ENCODE measurements around the gene SCG3. TPM values are rescaled to one million over a fixed set of nuclear protein-coding genes. Genes with fewer than 3 reads are reported as not detected.
A peak's percentile ranks its signal among the peaks of the same experiment; 100 is the strongest.

The SCG3 gene
- total RNA-seq, 1 donor = under 0.01 TPM

- peak in 1 of 3 donors; percentile 34 for DNase-seq (ENCODE audit: low read depth in 2 of 3, low spot score in 2 of 3)
Observed at GRCh38 chr15:51726302-51727073, 45.2 kb downstream of the SCG3 start.

DNA sequence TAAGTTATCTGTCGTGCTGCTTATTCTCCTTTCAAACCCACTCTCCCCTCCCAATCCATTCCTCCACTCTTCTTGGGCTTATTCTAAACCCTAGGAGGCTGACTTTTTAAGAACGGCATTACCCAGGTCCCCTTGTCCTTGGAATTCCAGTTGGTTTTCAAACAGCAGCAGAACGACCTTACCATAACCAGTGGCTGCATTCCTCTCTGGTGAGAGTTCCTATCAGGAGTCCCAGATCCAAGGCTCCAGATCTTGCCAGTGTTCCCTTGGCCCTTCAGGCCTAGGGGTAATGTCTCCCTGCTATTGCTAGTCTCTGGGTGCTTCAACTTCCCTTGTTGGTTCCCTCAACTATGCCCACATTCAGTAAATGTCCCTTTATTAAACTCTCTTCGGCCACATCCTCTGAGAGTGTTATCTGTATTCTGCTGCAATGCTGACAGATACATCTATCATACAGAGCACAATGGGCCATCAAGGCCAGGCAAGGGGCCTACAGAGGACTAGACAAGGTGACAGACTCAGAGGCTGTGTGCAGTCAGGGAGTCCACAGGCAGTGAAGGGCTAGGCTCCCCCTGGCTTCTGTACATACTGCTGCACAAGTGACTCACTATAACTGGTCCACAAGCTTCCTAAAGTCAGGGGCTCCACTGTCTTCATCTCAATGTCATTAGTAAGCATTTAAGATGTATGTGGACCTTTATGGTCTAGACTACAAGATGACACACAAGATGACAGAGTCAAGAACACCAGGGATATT lies 46.0 kb downstream of the SCG3 start:
- peak in 2 of 3 donors; percentile 47 to 49 for DNase-seq (ENCODE audit: low read depth in 2 of 3, low spot score in 2 of 3)

DNA sequence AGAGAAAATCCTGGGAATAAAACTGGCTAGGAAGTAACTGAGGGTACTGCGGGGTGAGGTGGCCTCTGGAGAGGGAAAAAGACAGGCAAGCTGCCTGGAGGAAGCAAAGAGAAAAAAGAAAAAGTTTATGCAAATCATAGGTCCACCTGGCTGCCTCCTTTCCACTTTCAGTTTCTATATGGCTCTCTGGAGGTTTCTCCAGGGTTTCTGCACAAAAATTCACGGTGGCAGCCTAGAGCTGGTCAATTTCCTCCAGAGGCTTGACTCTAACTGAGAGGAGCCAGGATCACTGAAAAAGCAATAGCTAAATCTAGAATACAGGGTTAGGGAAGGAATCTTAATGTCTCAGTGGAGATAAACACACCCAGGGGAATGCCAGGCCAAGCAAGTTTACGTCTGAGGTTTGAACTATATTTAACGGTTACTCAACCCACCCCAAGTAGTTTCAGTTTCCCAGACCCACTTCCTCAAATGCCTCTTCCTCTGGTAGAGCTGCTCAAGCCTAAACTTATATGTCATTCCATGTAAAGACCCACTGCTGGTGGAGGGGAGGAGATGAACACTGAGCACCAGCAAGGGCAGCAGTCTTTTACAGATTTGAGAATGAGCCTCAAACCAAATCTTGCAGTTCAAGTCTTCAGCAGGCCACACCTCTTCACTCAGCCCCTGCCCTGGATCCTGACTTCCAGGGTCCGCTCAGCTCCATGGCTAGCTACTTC lies 50.4 kb downstream of the SCG3 start:
- peak; percentile 42 to 86 (median 84) for DNase-seq (ENCODE audit: low read depth in 2 of 3, low spot score in 2 of 3)

DNA sequence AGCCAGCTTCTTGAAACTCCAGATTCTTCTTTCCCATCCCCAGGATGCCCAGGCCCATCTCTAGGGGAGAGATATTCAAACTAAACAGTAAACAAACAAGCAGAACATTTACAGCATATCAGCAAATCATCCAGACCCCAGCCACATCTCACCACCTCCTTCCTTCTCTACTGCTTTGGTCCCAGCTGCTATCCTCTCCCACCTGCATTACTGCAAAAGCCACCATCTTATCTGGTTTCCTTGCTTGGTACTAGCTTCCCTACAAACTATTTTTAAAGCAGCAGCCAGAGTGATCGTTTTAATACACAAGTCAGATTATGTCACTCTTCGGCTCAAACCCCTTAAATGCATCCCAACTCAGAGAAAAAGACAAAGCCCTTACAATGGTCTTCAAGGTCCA lies 51.3 kb downstream of the SCG3 start:
- peak in 1 of 3 donors; percentile 66 for DNase-seq (ENCODE audit: low read depth in 2 of 3, low spot score in 2 of 3)

- peak in 1 of 3 donors; percentile 58 for DNase-seq (ENCODE audit: low read depth in 2 of 3, low spot score in 2 of 3)
Observed at GRCh38 chr15:51735228-51736010, 54.1 kb downstream of the SCG3 start.

DNA sequence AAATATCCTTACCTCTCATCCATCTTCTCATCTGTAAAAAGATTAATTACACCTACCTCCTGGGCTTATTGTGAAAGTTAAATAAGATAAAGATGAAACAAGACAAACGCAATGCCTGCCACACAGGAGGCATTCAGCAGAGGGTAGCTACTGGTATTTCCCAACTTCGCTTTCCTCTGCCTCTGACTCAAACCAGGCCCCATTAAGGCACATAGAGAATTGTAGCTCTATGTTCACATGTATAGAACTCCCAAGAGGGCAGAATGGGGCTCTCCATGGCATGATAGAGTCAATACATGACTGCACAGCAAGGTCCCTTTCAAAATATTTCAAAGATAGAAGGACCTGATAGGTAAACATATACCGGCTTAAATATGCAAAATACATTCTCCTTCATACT lies 54.8 kb downstream of the SCG3 start:
- no peak for DNase-seq (ENCODE audit: low read depth in 2 of 3, low spot score in 2 of 3)

DNA sequence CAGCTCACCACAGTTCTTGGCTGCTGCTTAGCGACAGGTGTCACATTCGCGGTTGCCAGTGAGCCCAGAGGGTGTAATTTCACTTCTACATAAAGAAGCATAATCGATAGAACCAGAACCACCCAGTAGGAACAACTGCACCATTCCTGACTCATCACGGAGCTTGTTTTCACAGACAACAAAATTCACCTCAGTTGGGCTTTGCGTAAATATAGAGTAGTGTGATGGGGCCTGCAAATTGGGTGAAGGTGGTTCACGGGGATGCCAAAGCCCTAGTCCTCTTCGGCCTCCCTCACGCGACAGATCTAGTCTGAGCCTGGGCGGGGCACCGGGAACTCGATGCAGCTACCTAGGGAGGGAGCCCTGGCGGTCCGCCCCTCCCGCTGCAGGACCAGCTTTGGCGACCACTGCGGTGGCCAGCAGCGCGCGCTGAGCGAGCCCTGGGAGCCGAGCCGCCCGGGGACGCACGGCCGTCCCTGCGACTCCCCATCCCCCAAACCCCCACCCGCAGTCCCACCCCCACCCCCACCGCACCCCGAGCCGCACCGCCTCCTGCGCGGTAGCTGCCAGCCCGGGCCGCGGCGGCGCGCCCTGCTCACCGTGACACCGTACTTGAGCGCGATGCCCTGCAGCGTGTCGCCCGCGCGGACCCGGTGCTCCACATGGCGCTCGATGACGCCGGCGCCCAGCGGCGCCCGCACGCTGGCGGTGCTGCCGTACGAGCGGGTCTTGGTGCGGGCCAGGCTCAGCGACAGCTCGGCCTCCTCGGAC lies 55.6 kb downstream of the SCG3 start:
- DNase-seq (ENCODE audit: low read depth in 2 of 3, low spot score in 2 of 3) = peak; percentile 34 to 60 (median 51)

DNA sequence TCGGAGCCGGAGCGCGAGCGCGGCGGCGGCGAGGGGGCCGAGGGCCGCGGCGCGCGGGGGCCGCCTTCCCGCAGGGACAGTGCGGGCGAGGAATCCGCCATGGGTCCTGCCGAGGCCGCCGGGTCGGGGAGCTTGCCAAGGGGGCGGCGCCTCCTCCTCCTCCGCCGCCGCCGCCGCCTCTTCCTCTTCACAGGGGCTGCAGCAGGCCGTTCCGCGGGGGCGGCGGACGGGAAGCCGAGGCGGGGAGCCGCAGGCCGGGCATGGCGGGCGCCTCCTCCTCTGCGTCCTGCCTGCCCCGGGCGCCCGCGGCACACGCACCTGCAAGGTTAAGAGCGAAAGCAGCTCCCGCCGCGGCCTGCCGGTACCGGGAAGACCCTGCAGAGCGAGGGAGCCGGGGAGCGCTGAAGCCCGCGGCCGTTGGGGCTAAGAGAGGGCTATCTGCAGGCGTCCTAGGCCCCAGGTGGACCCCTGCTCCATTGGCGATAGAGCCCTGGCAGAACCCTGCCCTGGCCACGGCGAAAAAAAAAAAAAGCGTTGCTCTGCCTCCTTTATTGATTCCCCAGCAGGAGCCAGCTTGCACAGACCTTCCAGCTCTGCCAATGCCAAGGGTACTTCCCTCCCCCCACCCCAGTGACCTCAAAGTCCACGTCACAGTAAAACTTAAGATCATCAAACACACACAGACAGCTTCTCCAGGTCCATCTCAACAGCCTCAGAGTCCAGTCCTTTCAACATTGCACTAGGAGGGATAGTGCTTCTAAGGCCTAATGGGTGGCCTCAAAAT lies 56.4 kb downstream of the SCG3 start, which contains the start of gene LYSMD2:
Gene LYSMD2 (minus strand): TSS at position 134 of the 784 bp plus-strand sequence. CDS start 33 bp downstream, at position 101.
- DNase-seq (ENCODE audit: low read depth in 2 of 3, low spot score in 2 of 3) = peak; percentile 51 to 76 (median 72)

DNA sequence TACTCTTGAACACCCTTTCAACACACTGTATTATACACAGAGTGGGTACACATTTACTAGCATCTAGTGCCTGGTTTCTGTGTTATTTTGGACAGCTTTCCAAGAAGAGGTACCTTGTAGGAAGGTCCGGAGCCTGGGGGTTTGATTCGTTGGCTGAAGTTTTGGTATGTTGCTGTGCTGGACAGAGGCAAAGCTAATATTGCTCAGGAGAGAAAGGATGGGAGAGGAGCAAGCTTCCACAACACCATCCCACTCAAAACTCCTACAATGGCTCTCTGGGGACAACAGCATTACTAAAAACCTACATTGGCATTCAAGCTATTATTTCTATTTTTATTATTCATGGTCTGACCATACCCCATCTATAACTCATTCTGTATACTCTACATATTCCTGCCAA lies 57.2 kb downstream of the SCG3 start:
- no peak for DNase-seq (ENCODE audit: low read depth in 2 of 3, low spot score in 2 of 3)

DNA sequence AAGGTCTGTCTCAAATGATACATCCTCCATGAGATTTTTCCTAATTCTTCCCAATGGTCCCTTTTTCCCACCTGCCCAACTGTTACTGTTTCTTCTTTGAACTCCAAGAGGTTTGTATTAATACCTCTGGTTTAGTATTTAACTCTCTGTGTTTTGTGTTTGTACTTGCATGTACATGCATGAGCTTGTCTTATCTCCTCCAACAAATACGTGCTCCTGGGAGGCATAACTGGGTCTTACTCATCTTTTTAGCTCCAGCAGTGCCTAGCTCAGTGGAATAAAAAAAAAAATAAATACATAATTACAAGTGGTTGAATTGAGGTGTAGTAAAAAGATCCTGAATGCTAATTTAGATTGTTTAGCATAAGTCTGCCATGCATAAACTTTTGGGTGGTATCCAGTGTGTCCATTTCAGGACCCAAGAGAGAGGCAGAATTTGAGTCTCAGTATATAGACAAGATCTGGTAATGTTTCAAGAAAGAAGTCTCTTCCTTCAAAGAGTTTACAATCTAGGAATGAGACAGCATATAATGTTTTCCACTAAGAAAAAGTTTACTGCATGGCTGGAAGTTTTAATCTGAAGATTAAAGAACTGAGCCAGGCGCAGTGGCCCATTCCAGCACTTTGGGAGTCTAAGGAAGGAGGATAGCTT lies 57.9 kb downstream of the SCG3 start:
- DNase-seq (ENCODE audit: low read depth in 2 of 3, low spot score in 2 of 3) = no peak

- DNase-seq (ENCODE audit: low read depth in 2 of 3, low spot score in 2 of 3) = no peak
Observed at GRCh38 chr15:51749307-51749706, 68.0 kb downstream of the SCG3 start.

DNA sequence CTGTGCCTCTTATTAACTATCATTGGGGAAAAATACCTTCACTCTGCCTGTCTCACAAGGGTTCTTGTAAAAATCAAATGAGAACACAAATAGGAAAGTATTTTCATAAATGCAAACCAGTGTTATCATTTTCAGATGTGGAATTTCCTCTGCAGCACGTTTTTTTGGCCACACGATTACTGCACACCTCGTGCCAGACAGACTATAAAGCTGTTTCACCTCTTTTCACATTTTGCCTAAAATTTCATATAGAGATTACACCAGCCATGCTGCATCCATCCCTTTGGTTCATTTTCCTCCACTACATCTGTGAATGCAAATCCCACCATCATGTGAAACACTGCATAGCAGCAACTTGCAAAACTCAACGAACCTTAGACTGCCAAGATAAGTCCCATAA lies 68.9 kb downstream of the SCG3 start:
- no peak for DNase-seq (ENCODE audit: low read depth in 2 of 3, low spot score in 2 of 3)

DNA sequence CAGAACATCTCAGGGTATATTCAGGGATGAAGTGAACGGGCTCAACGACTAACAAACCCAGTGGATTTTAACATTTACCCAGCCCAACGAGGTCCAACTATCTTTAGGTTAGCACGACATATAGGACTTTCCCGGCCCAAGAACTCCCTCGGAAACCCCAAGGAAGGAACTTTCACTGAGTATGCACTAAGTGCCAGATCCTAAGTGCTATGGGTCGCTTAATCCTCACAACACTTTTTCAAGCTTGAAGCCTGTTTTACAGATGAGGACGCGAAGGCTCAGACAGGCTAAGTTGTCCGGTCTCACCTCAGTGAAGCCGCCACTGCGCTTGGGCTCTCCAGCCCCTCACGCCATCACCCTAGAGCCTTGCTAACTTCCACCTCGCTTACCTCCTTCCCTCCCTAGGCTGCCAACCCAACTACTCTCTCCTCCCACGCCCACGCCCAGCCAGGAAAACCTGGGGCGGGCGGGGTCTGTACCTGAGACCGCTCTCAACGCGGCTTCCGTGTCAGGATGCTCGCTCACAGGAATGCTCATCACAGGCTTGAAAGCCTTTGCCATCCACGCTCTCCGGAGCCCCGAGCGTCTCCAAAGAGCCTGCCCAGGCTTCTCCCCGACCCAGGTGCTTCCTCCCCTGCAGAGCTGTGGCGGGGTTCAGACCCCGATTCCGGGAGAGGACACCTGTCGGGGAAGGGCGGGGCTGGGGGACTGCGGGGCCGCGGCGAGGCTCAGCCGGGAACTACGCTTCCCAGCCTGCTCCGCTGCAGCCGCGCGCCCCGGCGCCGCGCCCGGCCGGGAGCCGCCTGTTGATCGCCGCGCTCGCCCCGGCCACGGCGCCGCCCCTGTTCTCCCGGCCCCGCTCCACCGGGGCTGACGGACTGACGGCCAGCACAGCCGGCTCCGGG lies 69.7 kb downstream of the SCG3 start, which contains the start of gene TMOD2:
Gene TMOD2 (plus strand): TSS at position 806 of the 905 bp plus-strand sequence. CDS start 14,845 bp downstream, outside the sequence.
- DNase-seq (ENCODE audit: low read depth in 2 of 3, low spot score in 2 of 3) = peak in 2 of 3 donors; percentile 40 to 56

- no peak for DNase-seq (ENCODE audit: low read depth in 2 of 3, low spot score in 2 of 3)
Observed at GRCh38 chr15:51751697-51752683, 70.7 kb downstream of the SCG3 start.

DNA sequence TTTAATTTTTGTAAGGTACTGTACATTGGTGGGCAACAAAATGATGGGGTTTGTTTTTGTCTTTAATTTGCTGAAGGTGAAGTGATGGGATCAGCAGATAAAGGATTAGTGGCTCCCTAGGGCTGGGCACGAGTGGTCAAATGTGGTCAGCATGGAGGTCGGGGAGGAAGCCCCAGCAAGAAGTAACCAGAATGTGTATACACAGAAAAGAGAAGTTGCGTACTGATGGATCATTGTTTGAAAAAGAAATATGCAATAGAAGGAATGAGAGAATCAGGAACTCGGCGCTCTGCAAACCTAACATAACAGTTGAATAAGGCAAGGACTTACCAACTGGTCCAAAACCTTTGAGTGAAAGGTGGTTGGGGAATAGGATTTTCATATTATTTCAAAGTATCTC lies 71.6 kb downstream of the SCG3 start:
- no peak for DNase-seq (ENCODE audit: low read depth in 2 of 3, low spot score in 2 of 3)

DNA sequence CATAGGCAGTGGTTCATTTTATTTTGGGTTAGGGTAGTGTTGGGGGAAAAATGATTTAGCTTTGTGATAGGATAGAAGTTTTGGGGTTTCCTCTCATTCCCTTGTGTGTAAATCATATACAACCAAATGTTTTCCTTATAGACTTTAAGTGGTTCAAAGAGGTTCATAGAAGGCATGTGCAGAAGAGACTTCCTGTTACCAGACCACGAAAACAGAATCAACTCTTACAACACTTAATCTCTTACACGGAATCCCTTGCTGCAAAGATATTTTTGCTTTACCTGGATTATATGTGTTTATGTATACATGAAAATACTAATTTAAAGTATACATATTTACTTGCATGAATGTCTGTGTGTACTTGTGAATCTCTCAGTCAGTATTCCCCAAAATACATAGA lies 73.0 kb downstream of the SCG3 start:
- DNase-seq (ENCODE audit: low read depth in 2 of 3, low spot score in 2 of 3) = no peak
